ENCODE measurements around the gene SNX32. TPM values are rescaled to one million over a fixed set of nuclear protein-coding genes. Genes with fewer than 3 reads are reported as not detected.

SNX32 gene
- total and polyA plus RNA-seq, 9 of the 15 experiments (the other 6 are each of a cell fraction or from before 2014, with no cell fraction given), result 0.03 TPM; not detected in 7

- no peak for TF ChIP-seq FOXJ3 (CRISPR knock-in tag; IDR thresholded peaks at IDR 0.05)
- peak; percentile 36; the same call in 1 of the 2 replicates for TF ChIP-seq ZFX (CRISPR knock-in tag; IDR thresholded peaks at IDR 0.05)
- no peak for TF ChIP-seq HDAC8 (tag; IDR thresholded peaks at IDR 0.05)
- TF ChIP-seq PHTF2 (CRISPR knock-in tag; IDR thresholded peaks at IDR 0.05), result no peak
- TF ChIP-seq, protein P1, sequence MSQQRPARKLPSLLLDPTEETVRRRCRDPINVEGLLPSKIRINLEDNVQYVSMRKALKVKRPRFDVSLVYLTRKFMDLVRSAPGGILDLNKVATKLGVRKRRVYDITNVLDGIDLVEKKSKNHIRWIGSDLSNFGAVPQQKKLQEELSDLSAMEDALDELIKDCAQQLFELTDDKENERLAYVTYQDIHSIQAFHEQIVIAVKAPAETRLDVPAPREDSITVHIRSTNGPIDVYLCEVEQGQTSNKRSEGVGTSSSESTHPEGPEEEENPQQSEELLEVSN (IDR thresholded peaks at IDR 0.05; ENCODE audit: borderline replicate concordance in 1 of 2, extremely low read depth in 1 of 2, insufficient read depth in 1 of 2, insufficient read length in 1 of 2, low read depth in 1 of 2, low read length in 1 of 2, poor library complexity in 1 of 2, severe bottlenecking in 1 of 2), result peak in 1 of 2 experiments; percentile 38
- TF ChIP-seq RREB1 (CRISPR knock-in tag; IDR thresholded peaks at IDR 0.05), result no peak
- TF ChIP-seq PURB (CRISPR knock-in tag; IDR thresholded peaks at IDR 0.05; ENCODE audit: low read depth), result no peak
- no peak for TF ChIP-seq FOXA1 (IDR thresholded peaks at IDR 0.05; ENCODE audit: borderline replicate concordance)
- no peak for TF ChIP-seq GABPB2 (CRISPR knock-in tag; conservative IDR thresholded peaks at IDR 0.05)
- TF ChIP-seq RHOXF2B (CRISPR knock-in tag; conservative IDR thresholded peaks at IDR 0.05), result 0 out of 2 replicates have a peak, but pooled peaks have one; percentile 2
- TF ChIP-seq JUNB (CRISPR knock-in tag; conservative IDR thresholded peaks at IDR 0.05), result no peak
- no peak for TF ChIP-seq ZKSCAN1 (IDR thresholded peaks at IDR 0.05; ENCODE audit: low read depth, low read length)
- no peak for TF ChIP-seq ATF6 (CRISPR knock-in tag; IDR thresholded peaks at IDR 0.05)
- 0 out of 2 replicates have a peak, but pooled peaks have one; percentile 34 for TF ChIP-seq NFXL1 (CRISPR knock-in tag; IDR thresholded peaks at IDR 0.05)
- no peak for TF ChIP-seq NUFIP1 (IDR thresholded peaks at IDR 0.05; ENCODE audit: partially characterized antibody)
- no peak for TF ChIP-seq ATF2 (CRISPR knock-in tag; IDR thresholded peaks at IDR 0.05)
- no peak for TF ChIP-seq PPARD (CRISPR knock-in tag; IDR thresholded peaks at IDR 0.05)
These were observed 57.7 kb downstream of the SNX32 start (continued) for GRCh38 chr11:65891219-65892136.
